PC-3 (cell line): ENCODE results near the gene ENPP5. TPM values are rescaled to one million over a fixed set of nuclear protein-coding genes. Genes with fewer than 3 reads are reported as not detected.
"Not testable (repeated sequence)": the region's sequence is repeated elsewhere in the genome, so short reads cannot be mapped to it uniquely, and the experiment has no call there.

ENCODE experiments used
- ATAC-seq: fragments of 200-7000 bp; cut with Tn5 transposase; 2 replicates; pipeline ENCODE4 v1.9.1; 2020; ENCODE audit warnings: mild to moderate bottlenecking, moderate library complexity
- BruUV-seq: library from RNA; stranded (reverse); fragments of 400-500 nt; replicated peaks from 2 replicates; lab custom pipeline; 2021; lab: Mats Ljungman, UMichigan
- CTCF ChIA-PET: fragments of 300-600 bp; sonication (Branson Sonifier 250); formaldehyde crosslinking; loops from one replicate; lab custom pipeline; 2022; ENCODE audit warnings: antibody characterized with exemption; lab: Charles Lee
- POLR2A ChIA-PET: fragments of 300-600 bp; sonication (Branson Sonifier 250); formaldehyde crosslinking; loops from one replicate; lab custom pipeline; 2022; ENCODE audit warnings: antibody characterized with exemption; ENCODE audit not compliant: unreplicated experiment; lab: Charles Lee
- DNase-seq: peaks from one replicate; pipeline ENCODE4 v3.0.0-alpha.2; 2015
- H2AFZ ChIP-seq: fragments of 300-600 bp; sonication (generic); 2 replicates; pipeline ENCODE4 v1.6.0; 2016; ENCODE audit warnings: antibody characterized with exemption, low read length
- H3F3A ChIP-seq: fragments of 300-600 bp; sonication (generic); one replicate; pipeline ENCODE4 v1.6.0; 2017; ENCODE audit warnings: antibody characterized with exemption, low read length, control low read depth, mild to moderate bottlenecking; ENCODE audit not compliant: unreplicated experiment
- H3K27ac ChIP-seq: fragments of 300-600 bp; sonication (generic); 2 replicates; pipeline ENCODE4 v1.5.1; 2016; ENCODE audit warnings: mild to moderate bottlenecking, low read length
- H3K27me3 ChIP-seq: fragments of 300-600 bp; sonication (generic); 2 replicates; pipeline ENCODE4 v1.6.1; 2016; ENCODE audit warnings: low read length, mixed read lengths
- H3K36me3 ChIP-seq: fragments of 300-600 bp; sonication (generic); 2 replicates; pipeline ENCODE4 v1.6.1; 2016; ENCODE audit warnings: low read depth, mixed run types, low read length, mixed read lengths
- H3K4me1 ChIP-seq: fragments of 300-600 bp; sonication (generic); 2 replicates; pipeline ENCODE4 v1.5.1; 2016; ENCODE audit warnings: low read length; ENCODE audit not compliant: insufficient read depth
- H3K4me2 ChIP-seq: fragments of 300-600 bp; sonication (generic); 2 replicates; pipeline ENCODE4 v1.6.0; 2016; ENCODE audit warnings: low read length
- H3K4me3 ChIP-seq: fragments of 300-600 bp; sonication (generic); 2 replicates; pipeline ENCODE4 v1.5.1; 2016; ENCODE audit warnings: mild to moderate bottlenecking, low read length, mixed read lengths
- H3K79me2 ChIP-seq: fragments of 300-600 bp; sonication (generic); 2 replicates; pipeline ENCODE4 v1.6.1; 2017; ENCODE audit warnings: low read length, mixed read lengths
- H3K9ac ChIP-seq: fragments of 300-600 bp; sonication (generic); 2 replicates; pipeline ENCODE4 v1.6.0; 2016; ENCODE audit warnings: mild to moderate bottlenecking, low read length
- H3K9me2 ChIP-seq: fragments of 300-600 bp; sonication (generic); replicated peaks from 2 replicates; pipeline ENCODE4 v1.6.1; 2016; ENCODE audit warnings: mixed run types, low read length, mixed read lengths
- H3K9me3 ChIP-seq: fragments of 300-600 bp; sonication (generic); 2 replicates; pipeline ENCODE4 v1.6.1; 2016; ENCODE audit warnings: low read length, mixed read lengths
- H4K20me1 ChIP-seq: fragments of 300-600 bp; sonication (generic); 2 replicates; pipeline ENCODE4 v1.6.1; 2016; ENCODE audit warnings: low read length, mixed read lengths
- CTCF ChIP-seq: fragments of 300-600 bp; sonication (generic); conservative IDR thresholded peaks from 2 replicates; pipeline ENCODE4 v1.5.1; 2017; ENCODE audit warnings: antibody characterized with exemption, low read depth, mild to moderate bottlenecking, low read length
- EZH2 ChIP-seq: fragments of 300-600 bp; sonication (generic); IDR thresholded peaks from one replicate; pipeline ENCODE4 v1.6.1; 2017; ENCODE audit warnings: antibody characterized with exemption, mild to moderate bottlenecking, low read length; ENCODE audit not compliant: unreplicated experiment
- EZH2phosphoT487 ChIP-seq: fragments of 300-600 bp; sonication (generic); IDR thresholded peaks from 2 replicates; pipeline ENCODE4 v1.6.1; 2018; ENCODE audit warnings: mild to moderate bottlenecking, antibody characterized with exemption, low read length, borderline replicate concordance
- intact Hi-C: fragments of 100-400 bp; cut with micrococcal nuclease; formaldehyde crosslinking; loops from 2 replicates; pipeline ENCODE4 v1.9.0; 2023
- total RNA-seq: library from RNA; depleted of rRNA; stranded (reverse); fragments of >200 nt; gene quantifications from 2 replicates; pipeline ENCODE4 v1.2.3, GENCODE V29; 2014

ENPP5 gene
- total RNA-seq, 1 experiment from 2014 or later, result 0.04 TPM

GRCh38 chr6:46135176-46135575 is 35.6 kb downstream of the ENPP5 start:
- TF ChIP-seq EZH2phosphoT487 (no peak), EZH2 (no peak)
- no TSS peak for BruUV-seq
- no peaks in the 10 kb centered on the region; the same call in 1 of the 2 replicates for H4K20me1 ChIP-seq
- no peak overlapping the region for H3K4me3 ChIP-seq
- H3K9ac ChIP-seq, result no peak overlapping the region
- no peaks in the 10 kb centered on the region for H3K9me2 ChIP-seq
- no peaks in the 10 kb centered on the region for H3K4me1 ChIP-seq
- H3K27ac ChIP-seq, result no peak overlapping the region
- 0 out of 2 replicates have a peak, but pooled peaks cover 6% of the 10 kb centered on the region for H3K79me2 ChIP-seq
- POLR2A ChIA-PET, result no interaction called here
- ATAC-seq, result no peak
- no peak overlapping the region for H2AFZ ChIP-seq
- H3K36me3 ChIP-seq, result no peaks in the 10 kb centered on the region
- no peaks in the 10 kb centered on the region for H3K27me3 ChIP-seq
- no peaks in the 10 kb centered on the region for H3F3A ChIP-seq
- intact Hi-C loops, result no loop called here
- H3K9me3 ChIP-seq, result no peaks in the 10 kb centered on the region
- DNase-seq, result no peak
- CTCF ChIA-PET, result no interaction called here
- no peak overlapping the region for H3K4me2 ChIP-seq

GRCh38 chr6:46134216-46134615 is 36.6 kb downstream of the ENPP5 start:
- H4K20me1 ChIP-seq, result no peaks in the 10 kb centered on the region; the same call in 1 of the 2 replicates
- intact Hi-C loops, result no loop called here
- H3K4me3 ChIP-seq, result no peak overlapping the region
- no peak for TF ChIP-seq EZH2phosphoT487
- TF ChIP-seq EZH2, result no peak
- TF ChIP-seq CTCF, result no peak
- ATAC-seq (no peak), DNase-seq (no peak)
- 0 out of 2 replicates have a peak, but pooled peaks cover 6% of the 10 kb centered on the region for H3K79me2 ChIP-seq
- no peak overlapping the region for H2AFZ ChIP-seq
- H3F3A ChIP-seq, result no peaks in the 10 kb centered on the region
- no peaks in the 10 kb centered on the region for H3K36me3 ChIP-seq
- H3K9ac ChIP-seq, result no peak overlapping the region
- no peak overlapping the region for H3K4me2 ChIP-seq
- no peaks in the 10 kb centered on the region for H3K27me3 ChIP-seq
- no peaks in the 10 kb centered on the region for H3K4me1 ChIP-seq
- no peaks in the 10 kb centered on the region for H3K9me2 ChIP-seq
- H3K27ac ChIP-seq, result no peak overlapping the region
- POLR2A ChIA-PET, result no interaction called here
- H3K9me3 ChIP-seq, result no peaks in the 10 kb centered on the region
- no TSS peak for BruUV-seq
- CTCF ChIA-PET, result no interaction called here

GRCh38 chr6:46131291-46131690 is 39.5 kb downstream of the ENPP5 start:
- CTCF ChIA-PET, H3K27me3 ChIP-seq, H3K4me1 ChIP-seq, H3K4me2 ChIP-seq, H3K4me3 ChIP-seq, ATAC-seq, intact Hi-C loops, H3K9me2 ChIP-seq, H3F3A ChIP-seq, H3K9me3 ChIP-seq, H2AFZ ChIP-seq, H3K79me2 ChIP-seq, BruUV-seq, DNase-seq, H3K36me3 ChIP-seq, H3K9ac ChIP-seq, POLR2A ChIA-PET, H4K20me1 ChIP-seq, H3K27ac ChIP-seq: not testable (repeated sequence)

- no peak overlapping the region for H3K27ac ChIP-seq
- H3K36me3 ChIP-seq, result no peaks in the 10 kb centered on the region
- H3K9me3 ChIP-seq, result no peaks in the 10 kb centered on the region
- H3K4me3 ChIP-seq, result peak overlapping the region; percentile 95
- no peaks in the 10 kb centered on the region for H3K79me2 ChIP-seq
- no peaks in the 10 kb centered on the region for H3K9me2 ChIP-seq
- ATAC-seq (no peak), DNase-seq (peak; percentile 10)
- POLR2A ChIA-PET, result interaction anchor here (0.7 kb wide), 2 partner anchors 41 to 482 kb away, joined by 3 read pairs; no protein-coding TSS in a partner anchor
- H3K9ac ChIP-seq, result no peak overlapping the region
- CTCF ChIA-PET, result no interaction called here
- peak overlapping the region; percentile 90 for H3K4me2 ChIP-seq
- H4K20me1 ChIP-seq, result no peaks in the 10 kb centered on the region
- TSS peak; percentile 57 for BruUV-seq
- no peaks in the 10 kb centered on the region for H3F3A ChIP-seq
- peak overlapping the region; percentile 100 for H2AFZ ChIP-seq
- no peak for TF ChIP-seq EZH2phosphoT487
- no peak for TF ChIP-seq CTCF
- TF ChIP-seq EZH2, result no peak
- H3K27me3 ChIP-seq, result no peaks in the 10 kb centered on the region
- peaks cover 6% of the 10 kb centered on the region; the same call in 1 of the 2 replicates for H3K4me1 ChIP-seq
- intact Hi-C loops, result no loop called here
Observed at GRCh38 chr6:46130666-46131065, 40.1 kb downstream of the ENPP5 start.
